ENCODE data around the gene RBM20. TPM values are rescaled to one million over a fixed set of nuclear protein-coding genes. Genes with fewer than 3 reads are reported as not detected.
"Not testable (repeated sequence)": the region's sequence is repeated elsewhere in the genome, so short reads cannot be mapped to it uniquely, and the experiment has no call there.

RBM20 gene
- total RNA-seq, 1 donor from 2014 or later: 105 TPM

DNA sequence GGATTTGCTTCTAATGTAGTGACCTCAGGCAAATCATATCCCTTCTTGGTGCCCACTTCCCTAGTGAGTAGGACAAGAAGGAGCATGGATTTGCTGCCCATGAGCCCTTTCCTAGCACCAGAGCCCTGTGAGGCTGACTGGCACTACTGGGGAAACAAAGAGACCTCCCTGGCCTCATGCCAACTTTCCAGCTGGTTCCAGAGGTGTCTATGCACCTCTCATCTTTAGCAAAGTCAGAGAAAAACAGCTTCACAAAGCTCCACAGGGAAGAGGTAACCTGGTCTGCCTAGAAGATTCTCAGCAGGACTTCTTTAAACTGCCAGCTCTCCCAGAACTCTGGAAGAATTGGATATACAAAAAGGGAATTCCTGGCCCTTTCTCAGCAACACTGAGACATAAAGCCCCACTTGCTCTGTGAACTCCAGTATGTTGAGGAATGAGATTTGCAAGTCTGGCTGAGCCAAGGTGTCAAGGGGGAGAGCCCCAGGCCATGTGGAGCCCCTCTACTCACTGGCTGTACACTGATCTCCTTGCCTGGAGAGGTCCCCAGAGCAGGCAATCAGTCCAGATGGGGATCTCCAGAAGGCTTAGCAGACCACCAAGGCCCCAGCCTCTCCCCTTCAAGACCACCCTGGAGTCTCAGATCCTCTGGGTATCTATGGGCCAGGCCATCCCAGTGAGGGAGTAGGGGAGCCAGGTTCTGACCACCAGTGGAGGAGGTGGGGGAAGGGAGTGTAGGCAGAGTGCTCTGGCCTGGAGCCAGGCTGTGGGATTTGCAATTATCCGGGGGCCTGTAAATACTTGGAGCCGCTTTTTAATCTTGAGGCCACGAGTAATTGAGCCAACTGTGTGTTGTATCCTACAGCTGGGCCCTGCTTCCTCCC lies 24.4 kb upstream of the RBM20 start:
- intact Hi-C loops (cut with DNase I): loop anchor here (10.0 kb wide), 1 partner anchor 275 kb away; no protein-coding TSS in a partner anchor

DNA sequence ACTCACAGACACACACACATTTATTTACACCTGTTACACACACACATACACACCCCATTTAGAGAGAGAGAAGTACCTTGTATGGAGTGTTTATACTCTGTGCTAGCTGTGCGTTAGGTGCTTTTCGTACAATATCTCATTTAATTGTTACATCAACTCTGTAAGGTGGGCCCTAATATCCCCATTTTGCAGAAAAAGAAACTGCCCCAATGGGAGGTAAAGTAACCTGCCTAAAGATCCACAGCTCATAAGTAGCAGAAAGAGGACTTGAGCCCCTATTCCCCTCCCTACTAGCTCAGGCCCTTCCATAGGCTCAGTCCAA lies 23.8 kb upstream of the RBM20 start:
- intact Hi-C loops (cut with DNase I): no loop called here
- no peak for DNase-seq (ENCODE audit: low spot score)

More for the DNA sequence above, 24.4 kb upstream of the RBM20 start:
- DNase-seq (ENCODE audit: low spot score): no peak

GRCh38 chr10:110623316-110623715 lies 20.8 kb upstream of the RBM20 start:
- intact Hi-C loops (cut with DNase I); DNase-seq (ENCODE audit: low spot score): not testable (repeated sequence)

DNA sequence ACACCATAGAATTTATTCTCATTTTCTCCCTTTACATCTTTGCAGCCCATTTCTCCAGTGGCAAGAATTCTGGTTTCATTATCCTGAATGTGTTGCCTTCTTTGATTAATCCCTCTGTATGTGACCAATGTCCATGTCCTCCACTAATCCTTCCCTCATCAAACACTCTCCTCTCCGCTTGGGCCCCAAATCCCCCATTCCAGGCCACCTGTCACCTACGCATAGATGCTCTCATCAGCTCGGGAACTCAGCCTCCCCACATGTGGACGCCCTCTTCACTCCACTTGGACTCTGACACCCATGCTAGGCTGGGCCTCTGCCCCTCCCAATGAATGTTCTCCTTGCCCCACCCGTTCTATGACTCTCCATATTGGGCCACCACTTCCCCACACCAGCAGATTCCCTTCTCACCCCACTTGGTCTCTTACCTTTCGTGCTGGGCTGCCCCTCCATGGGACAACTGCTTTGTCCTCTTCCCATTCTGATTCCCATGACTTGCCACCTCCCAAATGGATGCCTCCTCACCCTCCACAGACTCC lies 18.7 kb upstream of the RBM20 start:
- intact Hi-C loops (cut with DNase I): no loop called here

GRCh38 chr10:110625951-110626855 lies 17.9 kb upstream of the RBM20 start:
- intact Hi-C loops (cut with DNase I): no loop called here
- no peak for DNase-seq (ENCODE audit: low spot score)

More for the DNA sequence above, 18.7 kb upstream of the RBM20 start:
- no peak for DNase-seq (ENCODE audit: low spot score)

- intact Hi-C loops (cut with DNase I): no loop called here
- no peak for DNase-seq (ENCODE audit: low spot score)
Measured at GRCh38 chr10:110628161-110628560, 16.0 kb upstream of the RBM20 start.

DNA sequence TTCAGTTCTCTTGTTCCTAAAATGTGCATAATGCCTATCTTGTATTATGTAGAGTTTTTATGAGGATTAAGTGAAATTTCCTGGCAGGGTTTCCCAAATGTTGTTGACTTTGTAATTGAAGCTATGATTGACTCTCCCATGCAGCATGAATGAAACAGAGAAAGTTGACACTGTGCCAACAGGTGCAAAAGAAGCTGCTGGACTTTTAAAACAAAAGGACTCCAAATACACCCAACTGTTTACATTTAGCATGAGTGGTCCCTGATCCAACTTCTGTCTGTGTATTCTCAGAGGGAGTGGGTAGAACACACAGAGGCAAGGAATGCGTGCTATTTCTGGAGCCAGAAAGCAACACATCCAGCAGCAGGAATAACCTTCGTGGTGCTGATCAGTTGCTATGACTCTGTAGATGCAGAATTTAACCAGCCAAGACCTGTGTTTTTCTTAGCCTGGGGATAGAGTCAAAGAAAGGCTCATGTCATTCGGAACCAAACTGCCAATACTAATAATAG lies 14.4 kb upstream of the RBM20 start:
- no peak for DNase-seq (ENCODE audit: low spot score)
- intact Hi-C loops (cut with DNase I): no loop called here

GRCh38 chr10:110631934-110632333 lies 12.2 kb upstream of the RBM20 start:
- DNase-seq (ENCODE audit: low spot score): no peak
- intact Hi-C loops (cut with DNase I): no loop called here

DNA sequence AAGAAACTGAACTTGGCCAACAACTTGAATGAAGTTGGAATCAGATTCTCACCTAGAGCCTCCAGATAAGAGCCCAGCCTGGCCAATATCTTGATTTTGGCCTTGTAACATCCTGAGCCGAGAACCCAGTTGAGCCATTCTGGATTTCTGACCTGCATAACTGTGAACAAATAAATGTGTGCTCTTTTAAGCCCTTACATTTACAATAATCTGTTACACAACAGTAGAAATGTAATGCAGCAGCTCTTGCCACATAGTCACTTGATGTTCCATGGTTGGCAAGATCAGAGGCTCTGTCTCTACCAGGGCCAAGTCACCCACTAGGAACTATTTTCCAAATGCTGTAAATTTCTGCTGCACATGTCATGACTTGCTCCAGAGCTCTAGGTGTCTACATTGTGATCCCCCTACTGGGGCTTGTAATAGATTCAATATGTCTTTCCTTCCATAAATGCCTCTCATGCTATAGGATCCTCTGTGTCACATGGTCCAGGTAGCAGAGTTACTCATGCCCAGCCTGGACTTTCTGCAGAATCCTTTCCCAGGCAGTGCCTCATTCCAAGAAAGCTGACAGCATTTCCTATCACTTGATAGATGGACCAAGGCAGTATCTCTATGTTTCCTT lies 11.4 kb upstream of the RBM20 start:
- intact Hi-C loops (cut with DNase I): no loop called here

DNA sequence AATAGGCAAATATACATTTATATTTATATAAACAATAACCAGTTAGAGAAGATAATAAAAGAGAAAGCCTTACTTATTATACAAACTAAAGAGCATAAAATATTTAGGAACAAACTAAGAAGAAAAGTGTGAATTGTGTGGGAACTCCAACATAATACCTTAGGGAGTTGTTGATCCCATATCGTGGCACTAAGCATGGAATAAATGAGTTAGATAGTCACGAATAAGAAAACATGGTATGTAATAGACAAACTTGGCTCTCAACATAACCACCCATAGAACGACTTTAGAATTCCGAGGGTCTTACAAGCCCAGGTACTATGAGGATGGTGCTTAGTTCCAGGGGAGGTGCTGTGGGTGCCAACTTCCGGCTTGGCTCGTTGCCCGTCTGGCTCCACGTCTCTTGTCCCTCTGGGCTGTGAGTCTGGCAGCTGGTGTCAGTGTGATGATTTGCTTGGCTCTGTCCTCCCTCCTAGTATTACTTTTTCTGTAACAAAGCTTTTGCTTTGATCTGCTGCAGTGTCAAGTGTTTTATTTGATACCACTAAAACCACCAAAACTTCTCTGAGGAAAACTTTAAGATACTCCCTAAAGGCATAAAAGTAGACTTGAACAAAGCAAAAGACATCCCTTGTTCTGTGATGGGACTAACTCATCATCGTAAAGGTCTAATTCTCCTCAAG lies 9.5 kb upstream of the RBM20 start:
- intact Hi-C loops (cut with DNase I): no loop called here
- DNase-seq (ENCODE audit: low spot score): peak; percentile 78

More for the DNA sequence above, 11.4 kb upstream of the RBM20 start:
- DNase-seq (ENCODE audit: low spot score): no peak

DNA sequence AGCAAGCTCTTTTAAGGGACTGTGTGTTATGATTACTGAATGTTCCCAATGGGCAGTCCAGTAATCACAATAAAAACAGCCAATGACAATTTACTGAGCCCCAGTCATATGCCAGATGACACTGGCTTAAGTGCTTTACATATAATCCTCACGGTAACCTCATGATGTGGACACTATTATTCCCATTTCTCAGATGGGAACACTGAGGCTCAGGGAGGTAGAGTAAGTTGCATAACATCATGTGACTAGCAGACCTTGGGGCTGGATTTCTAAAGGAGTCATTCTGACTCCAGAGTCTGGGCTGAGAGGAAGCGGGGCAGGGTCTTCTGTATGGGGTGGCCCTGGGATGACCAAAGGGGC lies 7.6 kb upstream of the RBM20 start:
- intact Hi-C loops (cut with DNase I): no loop called here
- no peak for DNase-seq (ENCODE audit: low spot score)

DNA sequence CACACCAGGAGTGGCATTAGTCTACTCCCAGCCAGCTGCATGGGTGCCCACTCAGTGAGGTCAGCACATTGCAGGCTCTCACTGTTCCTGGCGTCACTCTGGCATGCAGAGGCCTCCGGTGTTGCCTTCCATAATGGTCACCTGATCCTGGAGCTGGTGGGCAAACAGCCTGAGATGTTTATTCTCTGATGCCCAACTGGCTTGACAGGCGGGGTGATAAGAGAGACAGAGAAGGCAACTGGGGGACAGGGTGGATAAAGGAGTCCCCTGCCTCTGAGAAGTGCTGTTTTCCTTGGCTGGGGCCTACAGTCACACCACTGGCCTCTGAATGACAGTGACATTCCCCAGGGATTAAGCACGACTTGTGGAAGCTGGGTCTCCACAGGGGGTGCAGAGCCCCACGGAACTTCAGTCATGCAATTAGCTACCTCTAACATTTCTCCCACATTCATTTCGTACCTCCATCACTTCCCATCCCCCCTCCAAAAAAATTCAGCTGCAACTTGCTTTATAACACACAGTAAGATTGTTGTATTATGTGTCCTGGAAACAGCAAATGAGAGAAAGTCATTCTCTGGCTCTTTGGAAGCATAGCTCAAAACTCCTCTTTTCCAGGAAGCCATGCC lies 7.1 kb upstream of the RBM20 start:
- DNase-seq (ENCODE audit: low spot score): peak; percentile 85
- intact Hi-C loops (cut with DNase I): no loop called here

DNA sequence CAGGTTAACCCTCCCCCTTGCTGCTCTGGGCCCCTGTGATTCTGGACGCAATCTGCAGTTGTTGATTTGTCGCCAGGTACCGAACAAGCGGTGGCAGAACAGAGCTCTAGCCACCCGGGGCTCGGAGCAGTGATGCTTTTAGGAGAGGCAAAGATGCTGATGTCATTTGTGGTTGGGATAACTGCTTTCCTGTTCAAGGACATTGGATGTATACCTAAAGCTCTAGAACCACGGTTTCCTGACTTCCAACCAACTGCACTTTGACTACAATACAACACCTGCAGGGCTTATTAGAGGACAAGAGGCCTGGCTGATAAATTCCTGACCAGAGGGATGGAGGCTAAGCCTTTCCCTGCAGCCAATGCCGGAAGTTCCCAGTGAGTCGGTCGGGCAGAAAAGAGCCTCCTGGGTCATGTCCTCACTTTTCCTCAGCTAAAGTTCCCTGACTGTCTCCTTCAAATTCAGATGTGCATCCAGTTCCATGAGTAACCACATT lies 6.5 kb upstream of the RBM20 start:
- intact Hi-C loops (cut with DNase I): no loop called here
- DNase-seq (ENCODE audit: low spot score): no peak

DNA sequence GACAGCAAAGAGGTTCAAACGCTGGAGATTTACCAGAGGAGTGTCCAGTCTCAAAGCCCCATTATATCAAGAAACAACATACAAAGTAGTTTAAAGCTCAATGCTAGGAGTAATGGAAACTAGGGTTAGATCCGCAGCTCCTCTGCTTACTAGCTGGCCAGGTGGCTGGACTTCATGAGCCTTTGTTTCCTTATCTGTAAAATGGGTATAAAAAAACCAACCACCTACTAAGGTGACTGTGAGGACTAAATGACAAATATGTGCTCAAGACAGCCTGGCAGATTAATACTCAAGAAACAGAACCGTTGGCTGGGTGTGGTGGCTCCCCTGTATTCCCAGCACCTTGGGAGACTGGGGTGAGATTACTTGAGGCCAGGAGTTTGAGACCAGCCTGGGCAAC lies 5.8 kb upstream of the RBM20 start:
- DNase-seq (ENCODE audit: low spot score): no peak
- intact Hi-C loops (cut with DNase I): no loop called here

- intact Hi-C loops (cut with DNase I); DNase-seq (ENCODE audit: low spot score): not testable (repeated sequence)
Measured at GRCh38 chr10:110639046-110639445, 5.1 kb upstream of the RBM20 start.

DNA sequence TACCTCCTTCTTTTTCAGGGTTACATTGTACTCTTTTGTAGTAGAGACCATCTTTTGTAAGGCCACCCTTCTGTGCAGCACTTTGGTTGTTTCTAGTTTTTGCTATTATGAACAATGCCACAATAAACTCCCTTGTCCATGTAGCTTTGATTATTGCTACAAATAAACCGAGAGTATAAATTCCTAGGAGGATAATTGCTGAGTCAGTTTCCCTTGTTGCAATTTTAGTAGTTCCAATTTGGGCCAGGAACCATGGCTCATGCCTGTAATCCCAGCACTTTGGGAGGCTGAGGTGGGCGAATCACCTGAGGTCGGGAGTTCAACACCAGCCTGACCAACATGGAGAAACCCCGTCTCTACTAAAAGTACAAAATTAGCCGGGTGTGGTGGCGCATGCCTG lies 4.3 kb upstream of the RBM20 start:
- intact Hi-C loops (cut with DNase I): loop anchor here (10.0 kb wide), 1 partner anchor 125 kb away; no protein-coding TSS in a partner anchor
- not testable (repeated sequence) for DNase-seq (ENCODE audit: low spot score)

- DNase-seq (ENCODE audit: low spot score): peak; percentile 81
- intact Hi-C loops (cut with DNase I): loop anchor here (10.0 kb wide), 1 partner anchor 124 kb away; no protein-coding TSS in a partner anchor
Measured at GRCh38 chr10:110641256-110641655, 2.9 kb upstream of the RBM20 start.
